ENCODE results near the gene CDON. TPM values are rescaled to one million over a fixed set of nuclear protein-coding genes. Genes with fewer than 3 reads are reported as not detected.

CDON gene
- total and polyA plus RNA-seq, 8 donors: 0.31 to 80.8 (median 21.2) TPM

DNA sequence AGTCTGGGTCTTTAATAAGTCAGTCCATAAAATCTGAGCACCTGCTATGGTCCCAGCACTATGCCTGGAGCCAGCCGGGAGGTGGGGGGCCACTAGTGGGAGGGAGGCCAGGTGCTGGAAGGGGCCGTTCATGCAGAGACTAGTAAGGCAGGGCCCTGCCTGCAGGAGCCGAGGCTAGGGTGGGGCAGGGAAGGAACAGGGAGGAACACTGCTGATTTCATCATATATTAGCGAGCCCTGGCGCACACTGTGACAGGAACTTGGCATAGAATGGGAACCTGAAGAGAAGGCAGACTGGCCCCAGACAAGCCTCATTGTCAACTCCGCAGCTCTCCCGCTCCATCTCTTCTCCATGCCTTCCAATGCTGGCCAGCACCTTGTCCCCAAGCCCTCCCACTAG lies 109.7 kb downstream of the CDON start:
- TF ChIP-seq POLR2AphosphoS5 (IDR thresholded peaks at IDR 0.05) (peak in 1 of 3 donors; percentile 15), POLR2A (IDR thresholded peaks at IDR 0.05) (no peak)
- Histone ChIP-seq H3K4me1 (peaks cover 9 to 32% (median 24%) of the 10 kb centered on the region in 4 donors), H3K27ac (peak overlapping the region in 3 of 5 donors; percentile 29 to 50 (median 35)), H3K4me3 (no peak overlapping the region), H3K36me3 (peaks cover 0 to 14% (median 0%) of the 10 kb centered on the region in 4 donors), H3K27me3 (peaks cover 0 to 1% (median 0%) of the 10 kb centered on the region in 3 donors), H3K9me3 (no peaks in the 10 kb centered on the region)
- intact Hi-C loops (cut with DNase I; ENCODE audit: low total_unique reads): no loop called here
- peak; percentile 51 to 67 for DNase-seq
- 29 to 40% (median 35%) methylated on average over 7 of the region's 7 CpGs for WGBS, 5 donors

DNA sequence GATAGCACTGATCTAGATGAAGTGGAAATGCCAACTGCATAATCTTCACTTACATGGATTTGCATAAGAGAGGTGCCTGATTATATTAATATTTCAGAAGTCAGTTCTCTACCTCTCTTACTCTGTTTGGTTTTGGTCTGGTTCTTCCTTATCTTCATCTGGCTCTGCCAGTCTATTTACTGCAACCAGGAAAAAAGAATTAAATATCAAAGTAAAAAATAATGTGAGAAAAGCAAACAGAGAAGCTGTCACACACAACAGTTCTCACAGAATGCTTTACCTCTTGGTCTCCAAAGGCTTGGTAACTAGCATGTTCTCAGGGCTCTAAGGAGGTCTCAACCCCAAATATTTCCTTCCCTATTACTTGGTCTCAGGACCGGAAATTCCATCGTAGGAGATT lies 110.1 kb downstream of the CDON start:
- H3K27ac ChIP-seq: peak overlapping the region in 3 of 5 donors; percentile 3 to 35 (median 29)
- 21 to 65% (median 42%) methylated on average over 2 of the region's 2 CpGs for WGBS, 5 donors
- H3K4me3 ChIP-seq: no peak overlapping the region
- H3K4me1 ChIP-seq: peaks cover 9 to 32% (median 24%) of the 10 kb centered on the region in 4 donors
- peaks cover 0 to 11% (median 0%) of the 10 kb centered on the region in 4 donors for H3K36me3 ChIP-seq
- no peak for DNase-seq
- peaks cover 0 to 5% (median 0%) of the 10 kb centered on the region in 3 donors for H3K27me3 ChIP-seq
- intact Hi-C loops (cut with DNase I; ENCODE audit: low total_unique reads): no loop called here
- no peaks in the 10 kb centered on the region for H3K9me3 ChIP-seq
- TF ChIP-seq POLR2AphosphoS5 (IDR thresholded peaks at IDR 0.05) (no peak), POLR2A (IDR thresholded peaks at IDR 0.05) (no peak), EP300 (IDR thresholded peaks at IDR 0.05) (no peak)
- TF ChIP-seq, protein P1, sequence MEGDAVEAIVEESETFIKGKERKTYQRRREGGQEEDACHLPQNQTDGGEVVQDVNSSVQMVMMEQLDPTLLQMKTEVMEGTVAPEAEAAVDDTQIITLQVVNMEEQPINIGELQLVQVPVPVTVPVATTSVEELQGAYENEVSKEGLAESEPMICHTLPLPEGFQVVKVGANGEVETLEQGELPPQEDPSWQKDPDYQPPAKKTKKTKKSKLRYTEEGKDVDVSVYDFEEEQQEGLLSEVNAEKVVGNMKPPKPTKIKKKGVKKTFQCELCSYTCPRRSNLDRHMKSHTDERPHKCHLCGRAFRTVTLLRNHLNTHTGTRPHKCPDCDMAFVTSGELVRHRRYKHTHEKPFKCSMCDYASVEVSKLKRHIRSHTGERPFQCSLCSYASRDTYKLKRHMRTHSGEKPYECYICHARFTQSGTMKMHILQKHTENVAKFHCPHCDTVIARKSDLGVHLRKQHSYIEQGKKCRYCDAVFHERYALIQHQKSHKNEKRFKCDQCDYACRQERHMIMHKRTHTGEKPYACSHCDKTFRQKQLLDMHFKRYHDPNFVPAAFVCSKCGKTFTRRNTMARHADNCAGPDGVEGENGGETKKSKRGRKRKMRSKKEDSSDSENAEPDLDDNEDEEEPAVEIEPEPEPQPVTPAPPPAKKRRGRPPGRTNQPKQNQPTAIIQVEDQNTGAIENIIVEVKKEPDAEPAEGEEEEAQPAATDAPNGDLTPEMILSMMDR (IDR thresholded peaks at IDR 0.05): no peak

DNA sequence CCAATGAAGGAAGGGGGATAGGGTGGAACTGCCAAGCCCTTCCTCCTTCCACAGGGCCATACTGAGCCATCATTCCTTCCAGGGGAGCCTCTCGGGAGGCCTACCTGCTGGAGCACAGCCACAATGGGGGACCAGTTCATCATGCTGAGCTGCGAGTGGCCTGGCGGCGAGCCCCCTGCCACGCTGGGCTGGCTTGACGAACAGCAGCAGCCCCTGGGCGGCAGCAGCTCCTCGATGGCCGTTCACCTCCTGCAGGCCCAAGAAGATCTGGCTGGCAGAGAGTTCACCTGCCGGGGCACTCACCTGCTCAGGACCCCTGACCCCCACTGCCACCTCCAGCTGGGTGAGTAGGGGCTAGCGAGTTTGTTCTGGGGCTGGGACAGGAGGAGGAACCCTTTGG lies 110.9 kb downstream of the CDON start:
- Histone ChIP-seq H3K36me3 (peaks cover 0 to 11% (median 0%) of the 10 kb centered on the region in 4 donors), H3K4me1 (peaks cover 9 to 32% (median 24%) of the 10 kb centered on the region in 4 donors), H3K27ac (peak overlapping the region in 3 of 5 donors; percentile 7 to 75 (median 57)), H3K9me3 (no peaks in the 10 kb centered on the region), H3K4me3 (no peak overlapping the region), H3K27me3 (peaks cover 0 to 9% (median 0%) of the 10 kb centered on the region in 3 donors)
- DNase-seq: no peak
- 73 to 82% (median 77%) methylated on average over 11 of the region's 11 CpGs for WGBS, 5 donors
- intact Hi-C loops (cut with DNase I; ENCODE audit: low total_unique reads): no loop called here
- TF ChIP-seq EP300 (IDR thresholded peaks at IDR 0.05): no peak

DNA sequence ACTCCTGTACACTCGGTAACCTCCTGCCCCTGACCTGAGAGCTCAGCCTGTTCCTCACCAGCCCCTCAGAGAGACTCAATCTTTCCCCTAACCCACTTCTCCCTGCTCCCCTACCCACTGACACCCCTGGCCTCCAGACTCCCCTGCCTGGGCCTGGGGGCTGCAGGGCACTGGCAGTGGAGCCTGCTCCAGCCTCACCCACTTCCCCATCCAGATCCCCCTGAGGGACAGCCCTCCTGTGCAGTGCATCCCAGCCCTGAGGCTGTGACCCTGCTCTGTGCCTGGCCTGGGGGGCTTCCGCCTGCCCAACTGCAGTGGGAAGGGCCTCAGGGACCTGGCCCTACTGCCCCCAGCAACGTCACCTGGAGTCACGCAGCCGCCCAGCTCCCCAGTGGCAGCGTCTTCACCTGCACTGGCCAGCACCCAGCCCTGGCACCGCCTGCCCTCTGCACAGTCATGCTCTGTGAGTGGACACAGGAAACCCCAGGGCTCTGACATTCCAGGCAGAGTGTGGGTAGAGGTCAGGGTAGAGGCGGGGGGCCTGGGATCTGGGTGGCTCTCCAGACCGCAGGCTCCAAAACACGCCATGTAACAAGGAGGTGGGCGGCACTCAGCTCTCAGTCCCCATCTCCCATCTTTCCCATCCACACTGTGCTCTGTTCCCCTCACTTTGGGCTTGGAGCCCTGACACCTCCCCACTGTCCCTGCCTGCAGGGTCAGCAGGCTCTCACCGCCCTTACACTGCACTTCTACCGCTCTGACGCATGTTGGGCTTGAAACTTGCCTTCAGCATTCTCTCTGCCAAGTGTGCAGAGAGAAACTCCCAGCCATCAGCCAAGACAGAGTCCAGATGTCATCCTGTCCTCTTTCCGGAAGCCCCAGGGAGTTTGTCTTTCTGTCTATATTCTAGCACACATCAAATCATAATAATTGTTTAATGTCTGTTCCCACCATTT lies 111.7 kb downstream of the CDON start:
- Histone ChIP-seq H3K4me3 (no peak overlapping the region), H3K9me3 (no peaks in the 10 kb centered on the region), H3K27ac (peak overlapping the region in 2 of 5 donors; percentile 57 to 75), H3K36me3 (peaks cover 0 to 7% (median 0%) of the 10 kb centered on the region in 4 donors), H3K4me1 (peaks cover 9 to 32% (median 24%) of the 10 kb centered on the region in 4 donors), H3K27me3 (peaks cover 0 to 12% (median 0%) of the 10 kb centered on the region in 3 donors)
- 68 to 88% (median 72%) methylated on average over 10 to 15 of the region's 15 CpGs for WGBS, 5 donors
- DNase-seq: peak in 1 of 2 donors; percentile 92
- intact Hi-C loops (cut with DNase I; ENCODE audit: low total_unique reads): no loop called here
- TF ChIP-seq, protein P1 (IDR thresholded peaks at IDR 0.05): no peak
- peak; percentile 76 for TF ChIP-seq EP300 (IDR thresholded peaks at IDR 0.05)
- peak; percentile 32 to 76 (median 75) for TF ChIP-seq POLR2AphosphoS5 (IDR thresholded peaks at IDR 0.05)
- no peak for TF ChIP-seq POLR2A (IDR thresholded peaks at IDR 0.05)

DNA sequence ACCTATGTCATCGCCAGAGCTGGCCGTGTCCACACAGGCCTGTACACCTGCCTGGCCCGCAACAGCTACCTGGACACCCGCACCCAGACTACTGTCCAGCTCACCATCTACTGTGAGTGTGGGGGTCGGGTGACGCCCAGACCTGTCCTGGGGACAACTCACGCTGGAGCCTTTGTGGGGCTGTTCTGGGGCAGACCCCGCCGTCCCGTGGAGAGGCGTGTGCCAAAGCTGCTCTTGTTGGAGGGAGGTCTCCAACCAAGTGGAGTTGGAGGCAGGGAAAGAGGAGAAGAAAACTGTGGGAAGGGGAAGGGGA lies 112.5 kb downstream of the CDON start:
- H3K27me3 ChIP-seq: peaks cover 0 to 20% (median 0%) of the 10 kb centered on the region in 3 donors
- no peaks in the 10 kb centered on the region for H3K9me3 ChIP-seq
- no peak for DNase-seq
- H3K4me3 ChIP-seq: no peak overlapping the region
- WGBS, 5 donors: 79 to 95% (median 94%) methylated on average over 10 to 11 of the region's 11 CpGs
- peak overlapping the region in 1 of 5 donors; percentile 75 for H3K27ac ChIP-seq
- intact Hi-C loops (cut with DNase I; ENCODE audit: low total_unique reads): no loop called here
- TF ChIP-seq, protein P1 (IDR thresholded peaks at IDR 0.05): no peak
- TF ChIP-seq POLR2AphosphoS5 (IDR thresholded peaks at IDR 0.05): no peak
- no peak for TF ChIP-seq POLR2A (IDR thresholded peaks at IDR 0.05)
- no peak for TF ChIP-seq EP300 (IDR thresholded peaks at IDR 0.05)
- no peaks in the 10 kb centered on the region for H3K36me3 ChIP-seq
- H3K4me1 ChIP-seq: peaks cover 9 to 32% (median 24%) of the 10 kb centered on the region in 4 donors
